Breast epithelium (tissue), 3 donors: ENCODE measurements around the gene CACNB2.

ENCODE experiments used
- POLR2AphosphoS5 ChIP-seq, 3 donors: sonication (generic); formaldehyde crosslinking; IDR thresholded peaks; one replicate each; pipeline ENCODE4 v1.6.1; 2017; ENCODE audit warnings: antibody characterized with exemption in 3 of 3
- TF ChIP-seq, protein P1 (sequence below), 3 donors: fragments of 450-650 bp; IDR thresholded peaks; one replicate each; pipeline ENCODE4 v1.5.1; 2016 to 2017; ENCODE audit warnings: antibody characterized with exemption in 3 of 3, mild to moderate bottlenecking in 3 of 3, moderate library complexity in 3 of 3

- TF ChIP-seq, protein P1, sequence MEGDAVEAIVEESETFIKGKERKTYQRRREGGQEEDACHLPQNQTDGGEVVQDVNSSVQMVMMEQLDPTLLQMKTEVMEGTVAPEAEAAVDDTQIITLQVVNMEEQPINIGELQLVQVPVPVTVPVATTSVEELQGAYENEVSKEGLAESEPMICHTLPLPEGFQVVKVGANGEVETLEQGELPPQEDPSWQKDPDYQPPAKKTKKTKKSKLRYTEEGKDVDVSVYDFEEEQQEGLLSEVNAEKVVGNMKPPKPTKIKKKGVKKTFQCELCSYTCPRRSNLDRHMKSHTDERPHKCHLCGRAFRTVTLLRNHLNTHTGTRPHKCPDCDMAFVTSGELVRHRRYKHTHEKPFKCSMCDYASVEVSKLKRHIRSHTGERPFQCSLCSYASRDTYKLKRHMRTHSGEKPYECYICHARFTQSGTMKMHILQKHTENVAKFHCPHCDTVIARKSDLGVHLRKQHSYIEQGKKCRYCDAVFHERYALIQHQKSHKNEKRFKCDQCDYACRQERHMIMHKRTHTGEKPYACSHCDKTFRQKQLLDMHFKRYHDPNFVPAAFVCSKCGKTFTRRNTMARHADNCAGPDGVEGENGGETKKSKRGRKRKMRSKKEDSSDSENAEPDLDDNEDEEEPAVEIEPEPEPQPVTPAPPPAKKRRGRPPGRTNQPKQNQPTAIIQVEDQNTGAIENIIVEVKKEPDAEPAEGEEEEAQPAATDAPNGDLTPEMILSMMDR (IDR thresholded peaks at IDR 0.05): no peak
- no peak for TF ChIP-seq POLR2AphosphoS5 (IDR thresholded peaks at IDR 0.05)
Observed at GRCh38 chr10:18343573-18343972, 203.3 kb downstream of the CACNB2 start.
